SK-N-SH treated with all-trans-retinoic acid at 6 μM for 48 hours (cell line): ENCODE results near the gene SPP2.

Source experiments
- ATAC-seq: fragments of 200-7000 bp; cut with Tn5 transposase; 3 replicates; pipeline ENCODE4 v1.9.1; 2020; ENCODE audit warnings: mild to moderate bottlenecking, moderate library complexity
- ARNTL ChIP-seq: fragments of 450-650 bp; formaldehyde crosslinking; IDR thresholded peaks from 2 replicates; pipeline ENCODE4 v1.5.0; 2020; ENCODE audit warnings: low read depth, mild to moderate bottlenecking, moderate library complexity, borderline replicate concordance
- BACH2 ChIP-seq: fragments of 250-450 bp; sonication (Bioruptor Pico); IDR thresholded peaks from 2 replicates; pipeline ENCODE4 v1.9.0; 2021; ENCODE audit warnings: mild to moderate bottlenecking, borderline replicate concordance
- CSDC2 ChIP-seq: fragments of 250-450 bp; sonication (Bioruptor Pico); IDR thresholded peaks from 2 replicates; pipeline ENCODE4 v1.5.0; 2020; ENCODE audit warnings: mild to moderate bottlenecking, moderate library complexity
- GLIS3 ChIP-seq: fragments of 250-450 bp; sonication (Bioruptor Pico); IDR thresholded peaks from 2 replicates; pipeline ENCODE4 v1.5.0; 2020; ENCODE audit warnings: mild to moderate bottlenecking, moderate library complexity
- OSR1 ChIP-seq: fragments of 250-450 bp; sonication (Bioruptor Pico); IDR thresholded peaks from 2 replicates; pipeline ENCODE4 v1.8.0; 2022; ENCODE audit warnings: moderate library complexity, mild to moderate bottlenecking, inconsistent platforms
- RARB ChIP-seq: fragments of 250-450 bp; sonication (Bioruptor Pico); IDR thresholded peaks from 2 replicates; pipeline ENCODE4 v1.8.0; 2021; ENCODE audit warnings: mild to moderate bottlenecking, moderate library complexity
- SNAI2 ChIP-seq: fragments of 250-450 bp; sonication (Bioruptor Pico); IDR thresholded peaks from 2 replicates; pipeline ENCODE4 v1.5.0; 2020; ENCODE audit warnings: mild to moderate bottlenecking, moderate library complexity
- TCF4 ChIP-seq: fragments of 250-450 bp; sonication (Bioruptor Pico); IDR thresholded peaks from 2 replicates; pipeline ENCODE4 v1.8.0; 2021; ENCODE audit warnings: mild to moderate bottlenecking, moderate library complexity, borderline replicate concordance
- TOX ChIP-seq: fragments of 250-450 bp; sonication (Bioruptor Pico); IDR thresholded peaks from 2 replicates; pipeline ENCODE4 v1.8.0; 2021; ENCODE audit warnings: mild to moderate bottlenecking, moderate library complexity, borderline replicate concordance
- ZFP3 ChIP-seq: fragments of 250-450 bp; sonication (Bioruptor Pico); IDR thresholded peaks from 2 replicates; pipeline ENCODE4 v1.5.0; 2020; ENCODE audit warnings: mild to moderate bottlenecking, moderate library complexity
- ZFP30 ChIP-seq: fragments of 450-650 bp; formaldehyde crosslinking; IDR thresholded peaks from 2 replicates; pipeline ENCODE4 v1.5.0; 2022; ENCODE audit warnings: mild to moderate bottlenecking, moderate library complexity
- ZNF565 ChIP-seq: fragments of 450-650 bp; formaldehyde crosslinking; conservative IDR thresholded peaks from 2 replicates; pipeline ENCODE4 v1.5.0; 2020; ENCODE audit warnings: low read depth, mild to moderate bottlenecking, moderate library complexity
- ZNF70 ChIP-seq: fragments of 450-650 bp; formaldehyde crosslinking; IDR thresholded peaks from 2 replicates; pipeline ENCODE4 v1.5.0; 2020; ENCODE audit warnings: mild to moderate bottlenecking, moderate library complexity
- ZNF8 ChIP-seq: fragments of 450-650 bp; formaldehyde crosslinking; IDR thresholded peaks from 2 replicates; pipeline ENCODE4 v1.5.0; 2020; ENCODE audit warnings: mild to moderate bottlenecking, moderate library complexity
- TF ChIP-seq, protein P1 (sequence below): fragments of 250-450 bp; sonication (Bioruptor Pico); IDR thresholded peaks from 2 replicates; pipeline ENCODE4 v1.8.0; 2021; ENCODE audit warnings: low read depth, mild to moderate bottlenecking, moderate library complexity, borderline replicate concordance
- TF ChIP-seq, protein P2 (sequence below): fragments of 250-450 bp; sonication (Bioruptor Pico); IDR thresholded peaks from 2 replicates; pipeline ENCODE4 v1.5.1; 2021; ENCODE audit warnings: mild to moderate bottlenecking, moderate library complexity
- TF ChIP-seq, protein P3 (sequence below): fragments of 250-450 bp; sonication (Bioruptor Pico); IDR thresholded peaks from 2 replicates; pipeline ENCODE4 v1.5.0; 2020; ENCODE audit warnings: mild to moderate bottlenecking, moderate library complexity
- TF ChIP-seq, protein P4 (sequence below): fragments of 250-450 bp; sonication (Bioruptor Pico); IDR thresholded peaks from 2 replicates; pipeline ENCODE4 v1.5.1; 2020; ENCODE audit warnings: low read depth, mild to moderate bottlenecking, moderate library complexity

The SPP2 gene

DNA sequence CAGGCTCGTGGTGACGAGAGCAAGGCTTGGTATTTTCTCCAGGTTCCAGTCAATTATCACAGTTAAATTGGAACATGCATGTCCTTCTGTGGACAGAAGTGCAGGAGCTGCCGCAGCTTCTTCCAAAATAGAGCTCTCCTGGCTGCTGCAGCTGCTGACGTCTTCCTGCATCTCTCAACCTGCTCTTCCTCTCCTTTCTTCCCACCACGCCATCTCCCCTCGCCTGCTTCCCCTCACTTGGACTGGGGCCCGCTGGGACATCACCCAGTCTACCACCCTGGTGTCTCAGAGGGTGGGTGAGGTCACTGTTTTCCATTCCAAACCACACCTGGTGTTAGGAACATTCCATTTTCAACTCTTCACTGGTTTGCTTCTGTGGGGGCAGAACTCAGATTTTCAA lies 41.4 kb downstream of the SPP2 start (continued):
- TF ChIP-seq, protein P1, sequence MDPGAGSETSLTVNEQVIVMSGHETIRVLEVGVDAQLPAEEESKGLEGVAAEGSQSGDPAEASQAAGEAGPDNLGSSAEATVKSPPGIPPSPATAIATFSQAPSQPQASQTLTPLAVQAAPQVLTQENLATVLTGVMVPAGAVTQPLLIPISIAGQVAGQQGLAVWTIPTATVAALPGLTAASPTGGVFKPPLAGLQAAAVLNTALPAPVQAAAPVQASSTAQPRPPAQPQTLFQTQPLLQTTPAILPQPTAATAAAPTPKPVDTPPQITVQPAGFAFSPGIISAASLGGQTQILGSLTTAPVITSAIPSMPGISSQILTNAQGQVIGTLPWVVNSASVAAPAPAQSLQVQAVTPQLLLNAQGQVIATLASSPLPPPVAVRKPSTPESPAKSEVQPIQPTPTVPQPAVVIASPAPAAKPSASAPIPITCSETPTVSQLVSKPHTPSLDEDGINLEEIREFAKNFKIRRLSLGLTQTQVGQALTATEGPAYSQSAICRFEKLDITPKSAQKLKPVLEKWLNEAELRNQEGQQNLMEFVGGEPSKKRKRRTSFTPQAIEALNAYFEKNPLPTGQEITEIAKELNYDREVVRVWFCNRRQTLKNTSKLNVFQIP (CRISPR knock-in tag), result no peak
- no peak for TF ChIP-seq RARB (CRISPR knock-in tag)
- no peak for TF ChIP-seq SNAI2 (CRISPR knock-in tag)

DNA sequence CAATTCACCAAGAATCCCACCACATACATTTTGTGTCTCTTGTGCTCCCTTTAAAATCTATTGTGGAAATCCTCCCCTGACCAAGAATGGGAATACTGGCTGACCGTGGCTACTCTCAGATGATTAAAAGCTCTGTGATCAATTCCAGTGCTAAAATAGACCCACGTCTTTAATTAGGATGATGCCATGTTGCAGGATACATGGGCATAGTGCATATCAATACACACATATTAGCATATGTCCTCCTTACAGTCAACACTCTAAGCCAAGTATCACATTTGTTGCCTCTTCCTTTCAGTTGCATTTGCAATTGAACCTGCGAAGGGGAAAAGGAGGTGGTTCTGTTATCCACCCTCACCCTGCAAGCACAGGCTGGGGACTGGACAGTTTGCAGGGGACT lies 41.8 kb downstream of the SPP2 start:
- ATAC-seq, result no peak
- TF ChIP-seq GLIS3 (CRISPR knock-in tag) (no peak), ZFP30 (CRISPR knock-in tag) (no peak), ZNF70 (CRISPR knock-in tag) (no peak), ARNTL (CRISPR knock-in tag) (no peak), ZNF8 (CRISPR knock-in tag) (no peak)

DNA sequence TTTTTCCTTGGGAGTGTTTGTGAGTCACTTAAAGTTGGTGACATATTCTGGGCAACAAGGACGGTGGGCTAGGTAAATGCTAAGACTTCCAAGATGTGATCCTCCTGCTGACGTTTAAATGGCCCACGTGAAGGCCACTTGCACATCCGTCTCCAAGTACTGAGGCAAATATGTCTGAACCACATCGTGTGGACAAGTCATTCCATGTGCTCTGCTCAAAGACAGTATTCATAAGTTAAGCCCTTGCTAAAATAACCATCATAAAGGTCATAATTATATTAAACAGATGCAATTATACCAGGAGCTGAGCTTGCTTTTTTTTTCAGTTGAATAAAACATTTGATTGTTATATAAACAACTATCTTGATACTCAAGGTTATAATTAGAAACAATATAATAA lies 44.8 kb downstream of the SPP2 start:
- ATAC-seq, result no peak
- TF ChIP-seq RARB (CRISPR knock-in tag), result no peak
- TF ChIP-seq, protein P2, sequence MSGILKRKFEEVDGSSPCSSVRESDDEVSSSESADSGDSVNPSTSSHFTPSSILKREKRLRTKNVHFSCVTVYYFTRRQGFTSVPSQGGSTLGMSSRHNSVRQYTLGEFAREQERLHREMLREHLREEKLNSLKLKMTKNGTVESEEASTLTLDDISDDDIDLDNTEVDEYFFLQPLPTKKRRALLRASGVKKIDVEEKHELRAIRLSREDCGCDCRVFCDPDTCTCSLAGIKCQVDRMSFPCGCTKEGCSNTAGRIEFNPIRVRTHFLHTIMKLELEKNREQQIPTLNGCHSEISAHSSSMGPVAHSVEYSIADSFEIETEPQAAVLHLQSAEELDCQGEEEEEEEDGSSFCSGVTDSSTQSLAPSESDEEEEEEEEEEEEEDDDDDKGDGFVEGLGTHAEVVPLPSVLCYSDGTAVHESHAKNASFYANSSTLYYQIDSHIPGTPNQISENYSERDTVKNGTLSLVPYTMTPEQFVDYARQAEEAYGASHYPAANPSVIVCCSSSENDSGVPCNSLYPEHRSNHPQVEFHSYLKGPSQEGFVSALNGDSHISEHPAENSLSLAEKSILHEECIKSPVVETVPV (CRISPR knock-in tag), result no peak
- no peak for TF ChIP-seq TOX (CRISPR knock-in tag)
- no peak for TF ChIP-seq ZNF565 (CRISPR knock-in tag)
- TF ChIP-seq BACH2 (CRISPR knock-in tag), result no peak
- no peak for TF ChIP-seq GLIS3 (CRISPR knock-in tag)
- no peak for TF ChIP-seq ZNF8 (CRISPR knock-in tag)
- TF ChIP-seq ARNTL (CRISPR knock-in tag), result no peak
- no peak for TF ChIP-seq TCF4 (CRISPR knock-in tag)
- TF ChIP-seq, protein P1 (CRISPR knock-in tag), result no peak
- TF ChIP-seq ZNF70 (CRISPR knock-in tag), result no peak
- no peak for TF ChIP-seq SNAI2 (CRISPR knock-in tag)
- no peak for TF ChIP-seq CSDC2 (CRISPR knock-in tag)
- TF ChIP-seq ZFP30 (CRISPR knock-in tag), result no peak
- TF ChIP-seq, protein P3, sequence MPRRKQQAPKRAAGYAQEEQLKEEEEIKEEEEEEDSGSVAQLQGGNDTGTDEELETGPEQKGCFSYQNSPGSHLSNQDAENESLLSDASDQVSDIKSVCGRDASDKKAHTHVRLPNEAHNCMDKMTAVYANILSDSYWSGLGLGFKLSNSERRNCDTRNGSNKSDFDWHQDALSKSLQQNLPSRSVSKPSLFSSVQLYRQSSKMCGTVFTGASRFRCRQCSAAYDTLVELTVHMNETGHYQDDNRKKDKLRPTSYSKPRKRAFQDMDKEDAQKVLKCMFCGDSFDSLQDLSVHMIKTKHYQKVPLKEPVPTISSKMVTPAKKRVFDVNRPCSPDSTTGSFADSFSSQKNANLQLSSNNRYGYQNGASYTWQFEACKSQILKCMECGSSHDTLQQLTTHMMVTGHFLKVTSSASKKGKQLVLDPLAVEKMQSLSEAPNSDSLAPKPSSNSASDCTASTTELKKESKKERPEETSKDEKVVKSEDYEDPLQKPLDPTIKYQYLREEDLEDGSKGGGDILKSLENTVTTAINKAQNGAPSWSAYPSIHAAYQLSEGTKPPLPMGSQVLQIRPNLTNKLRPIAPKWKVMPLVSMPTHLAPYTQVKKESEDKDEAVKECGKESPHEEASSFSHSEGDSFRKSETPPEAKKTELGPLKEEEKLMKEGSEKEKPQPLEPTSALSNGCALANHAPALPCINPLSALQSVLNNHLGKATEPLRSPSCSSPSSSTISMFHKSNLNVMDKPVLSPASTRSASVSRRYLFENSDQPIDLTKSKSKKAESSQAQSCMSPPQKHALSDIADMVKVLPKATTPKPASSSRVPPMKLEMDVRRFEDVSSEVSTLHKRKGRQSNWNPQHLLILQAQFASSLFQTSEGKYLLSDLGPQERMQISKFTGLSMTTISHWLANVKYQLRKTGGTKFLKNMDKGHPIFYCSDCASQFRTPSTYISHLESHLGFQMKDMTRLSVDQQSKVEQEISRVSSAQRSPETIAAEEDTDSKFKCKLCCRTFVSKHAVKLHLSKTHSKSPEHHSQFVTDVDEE (CRISPR knock-in tag), result no peak
- TF ChIP-seq ZFP3 (CRISPR knock-in tag), result no peak
- TF ChIP-seq, all 23 proteins: peak for 0

DNA sequence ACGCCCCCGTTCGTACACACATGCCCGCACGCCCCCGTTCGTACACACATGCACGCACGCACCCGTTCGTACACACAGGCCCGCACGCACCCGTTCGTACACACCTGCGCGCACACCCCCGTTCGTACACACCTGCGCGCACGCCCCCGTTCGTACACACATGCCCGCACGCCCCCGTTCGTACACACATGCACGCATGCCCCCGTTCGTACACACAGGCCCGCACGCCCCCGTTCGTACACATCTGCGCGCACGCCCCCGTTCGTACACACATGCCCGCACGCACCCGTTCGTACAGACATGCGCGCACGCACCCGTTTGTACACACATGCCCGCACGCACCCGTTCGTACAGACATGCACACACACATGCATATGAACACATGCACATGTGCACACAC lies 45.7 kb downstream of the SPP2 start:
- ATAC-seq, result no peak
- no peak for TF ChIP-seq ZNF565 (CRISPR knock-in tag)
- TF ChIP-seq ZFP3 (CRISPR knock-in tag), result no peak
- TF ChIP-seq TOX (CRISPR knock-in tag), result no peak
- no peak for TF ChIP-seq ZNF8 (CRISPR knock-in tag)
- TF ChIP-seq OSR1, result no peak
- TF ChIP-seq BACH2 (CRISPR knock-in tag), result no peak
- TF ChIP-seq, protein P4, sequence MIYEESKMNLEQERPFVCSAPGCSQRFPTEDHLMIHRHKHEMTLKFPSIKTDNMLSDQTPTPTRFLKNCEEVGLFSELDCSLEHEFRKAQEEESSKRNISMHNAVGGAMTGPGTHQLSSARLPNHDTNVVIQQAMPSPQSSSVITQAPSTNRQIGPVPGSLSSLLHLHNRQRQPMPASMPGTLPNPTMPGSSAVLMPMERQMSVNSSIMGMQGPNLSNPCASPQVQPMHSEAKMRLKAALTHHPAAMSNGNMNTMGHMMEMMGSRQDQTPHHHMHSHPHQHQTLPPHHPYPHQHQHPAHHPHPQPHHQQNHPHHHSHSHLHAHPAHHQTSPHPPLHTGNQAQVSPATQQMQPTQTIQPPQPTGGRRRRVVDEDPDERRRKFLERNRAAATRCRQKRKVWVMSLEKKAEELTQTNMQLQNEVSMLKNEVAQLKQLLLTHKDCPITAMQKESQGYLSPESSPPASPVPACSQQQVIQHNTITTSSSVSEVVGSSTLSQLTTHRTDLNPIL (CRISPR knock-in tag), result no peak
- TF ChIP-seq, all 23 proteins: peak for 0
